Measurements from ENCODE around the gene GPR55.

DNA sequence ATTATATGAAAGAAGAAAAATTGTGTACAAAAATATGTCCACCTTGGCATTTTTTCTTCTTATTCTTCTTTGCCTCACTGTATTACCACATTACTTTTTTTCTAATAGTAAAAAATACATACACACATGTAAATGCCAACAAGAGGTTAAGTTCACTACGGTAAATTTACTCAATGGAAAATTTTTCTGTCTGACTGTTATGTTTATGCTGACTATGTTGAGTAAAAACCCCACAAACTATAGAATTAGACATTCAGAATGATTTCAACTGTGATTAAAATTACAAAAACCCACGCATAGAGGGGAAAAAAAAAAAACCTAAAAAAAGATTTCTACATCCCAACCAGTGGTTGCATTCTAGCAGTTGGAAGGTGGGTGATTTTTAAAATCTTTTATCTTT lies 5.4 kb downstream of the GPR55 start:
- TF ChIP-seq, protein P1, sequence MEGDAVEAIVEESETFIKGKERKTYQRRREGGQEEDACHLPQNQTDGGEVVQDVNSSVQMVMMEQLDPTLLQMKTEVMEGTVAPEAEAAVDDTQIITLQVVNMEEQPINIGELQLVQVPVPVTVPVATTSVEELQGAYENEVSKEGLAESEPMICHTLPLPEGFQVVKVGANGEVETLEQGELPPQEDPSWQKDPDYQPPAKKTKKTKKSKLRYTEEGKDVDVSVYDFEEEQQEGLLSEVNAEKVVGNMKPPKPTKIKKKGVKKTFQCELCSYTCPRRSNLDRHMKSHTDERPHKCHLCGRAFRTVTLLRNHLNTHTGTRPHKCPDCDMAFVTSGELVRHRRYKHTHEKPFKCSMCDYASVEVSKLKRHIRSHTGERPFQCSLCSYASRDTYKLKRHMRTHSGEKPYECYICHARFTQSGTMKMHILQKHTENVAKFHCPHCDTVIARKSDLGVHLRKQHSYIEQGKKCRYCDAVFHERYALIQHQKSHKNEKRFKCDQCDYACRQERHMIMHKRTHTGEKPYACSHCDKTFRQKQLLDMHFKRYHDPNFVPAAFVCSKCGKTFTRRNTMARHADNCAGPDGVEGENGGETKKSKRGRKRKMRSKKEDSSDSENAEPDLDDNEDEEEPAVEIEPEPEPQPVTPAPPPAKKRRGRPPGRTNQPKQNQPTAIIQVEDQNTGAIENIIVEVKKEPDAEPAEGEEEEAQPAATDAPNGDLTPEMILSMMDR (conservative IDR thresholded peaks at IDR 0.05) = no peak
- TF ChIP-seq EZH2 (IDR thresholded peaks at IDR 0.05; ENCODE audit: low read depth) = no peak

Measured in PC-9 (cell line).